ENCODE results near the gene SMAGP.
"Not testable (repeated sequence)": the region's sequence is repeated elsewhere in the genome, so short reads cannot be mapped to it uniquely, and the experiment has no call there.

Gene SMAGP, protein sequence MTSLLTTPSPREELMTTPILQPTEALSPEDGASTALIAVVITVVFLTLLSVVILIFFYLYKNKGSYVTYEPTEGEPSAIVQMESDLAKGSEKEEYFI

DNA sequence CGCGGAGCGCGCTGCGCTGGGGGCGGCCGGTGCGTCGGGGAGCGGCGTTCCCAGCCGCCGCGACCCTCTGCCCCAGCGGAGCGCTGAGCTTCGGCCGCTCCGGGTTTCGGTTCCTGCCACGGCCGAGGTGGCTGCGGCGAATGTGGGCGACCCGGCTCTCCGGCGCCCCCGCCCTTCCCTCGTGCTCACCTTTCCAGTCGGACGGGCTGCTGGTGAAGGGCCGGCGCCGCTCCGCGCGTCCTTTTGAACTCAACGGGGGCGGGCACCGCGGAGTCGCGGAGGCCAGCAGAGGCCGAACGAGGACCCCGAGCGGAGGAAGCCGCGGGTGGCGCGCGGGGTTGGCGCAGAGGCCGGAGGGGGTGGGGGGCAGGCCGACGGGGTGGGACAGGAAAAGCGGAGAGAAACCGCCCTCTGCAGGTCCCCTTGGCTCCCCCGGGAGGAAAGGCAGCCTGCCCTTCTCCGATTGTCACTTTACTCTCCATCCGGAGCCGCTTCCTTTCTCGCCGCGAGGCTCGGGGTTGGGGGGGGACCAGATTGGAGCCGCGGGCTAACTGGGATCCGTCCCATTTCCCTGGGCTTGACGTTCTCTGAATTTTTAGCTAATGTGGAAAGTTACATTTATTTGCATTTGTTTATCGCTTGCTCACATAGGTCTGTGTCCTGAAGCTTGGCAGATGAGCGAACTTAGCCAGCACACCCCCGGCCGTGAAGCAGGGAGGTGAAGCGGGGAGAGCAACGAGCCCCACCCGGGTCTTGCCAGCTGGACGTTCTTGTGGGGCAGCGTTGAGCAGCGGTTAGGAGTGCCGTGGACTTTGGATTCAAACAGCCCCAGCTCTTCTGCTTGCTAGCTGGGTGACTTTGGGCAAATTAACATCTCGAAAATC lies at the start of gene SMAGP:
Gene SMAGP (minus strand): TSS at position 349 of the 884 bp plus-strand sequence. CDS start 1,137 bp downstream, outside the sequence.
- in situ Hi-C loops (cut with MboI; ENCODE audit: low sequenced_read_pairs) = no loop called here

GRCh38 chr12:51318846-51319599 lies 48.8 kb upstream of the SMAGP start:
- in situ Hi-C loops (cut with MboI; ENCODE audit: low sequenced_read_pairs) = loop anchor here (25.0 kb wide), 1 partner anchor 807 kb away; the partner anchor contains the start of gene DIP2B

- in situ Hi-C loops (cut with MboI; ENCODE audit: low sequenced_read_pairs) = loop anchor here (25.0 kb wide), 1 partner anchor 806 kb away; the partner anchor contains the start of gene DIP2B
These were observed 48.0 kb upstream of the SMAGP start for GRCh38 chr12:51318057-51318806.

- in situ Hi-C loops (cut with MboI; ENCODE audit: low sequenced_read_pairs) = loop anchor here (25.0 kb wide), 1 partner anchor 799 kb away; the partner anchor contains the start of gene DIP2B
These were observed 41.2 kb upstream of the SMAGP start for GRCh38 chr12:51311389-51311788.

- in situ Hi-C loops (cut with MboI; ENCODE audit: low sequenced_read_pairs) = loop anchor here (25.0 kb wide), 1 partner anchor 796 kb away; the partner anchor contains the start of gene DIP2B
These were observed 37.7 kb upstream of the SMAGP start for GRCh38 chr12:51307655-51308593.

DNA sequence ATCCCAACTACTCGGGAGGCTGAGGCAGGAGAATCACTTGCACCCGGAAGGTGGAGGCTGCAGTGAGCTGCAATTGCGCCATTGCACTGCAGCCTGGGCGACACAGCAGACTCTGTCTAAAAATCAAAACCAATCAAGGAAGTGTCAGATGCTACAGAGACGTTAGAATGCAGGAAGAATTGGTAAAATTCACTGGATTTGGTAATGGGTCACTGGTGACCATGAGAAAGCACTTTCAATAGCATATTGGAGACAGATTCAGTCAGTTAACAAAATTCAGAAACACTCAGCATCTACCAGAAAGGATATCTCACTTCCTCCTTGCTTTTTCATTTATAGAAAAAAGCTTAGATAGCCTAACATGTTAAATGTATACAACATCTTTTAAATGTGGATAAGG lies 36.3 kb upstream of the SMAGP start:
- in situ Hi-C loops (cut with MboI; ENCODE audit: low sequenced_read_pairs) = loop anchor here (25.0 kb wide), 1 partner anchor 794 kb away; the partner anchor contains the start of gene DIP2B

- in situ Hi-C loops (cut with MboI; ENCODE audit: low sequenced_read_pairs) = loop anchor here (25.0 kb wide), 1 partner anchor 788 kb away; the partner anchor contains the start of gene DIP2B
These were observed 30.6 kb upstream of the SMAGP start for GRCh38 chr12:51300768-51301167.

DNA sequence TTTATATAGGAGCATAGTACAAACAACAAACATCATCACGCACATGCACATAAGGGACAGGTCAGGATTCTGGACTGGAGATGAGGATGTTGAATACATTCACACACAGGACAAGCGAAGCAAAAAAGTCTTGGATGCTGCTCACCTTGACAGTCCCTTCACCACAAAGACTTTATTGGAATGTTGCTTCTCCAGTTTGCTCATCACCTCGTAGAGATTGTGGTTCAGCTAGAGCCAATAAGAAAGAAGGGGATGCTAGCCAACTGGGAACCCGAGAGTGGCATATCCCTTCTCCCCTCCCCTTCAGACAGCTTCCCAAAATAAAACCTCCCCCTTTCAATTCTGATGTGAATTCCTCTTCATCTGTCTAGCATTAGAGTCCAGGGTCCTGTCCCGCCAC lies 25.4 kb upstream of the SMAGP start:
- in situ Hi-C loops (cut with MboI; ENCODE audit: low sequenced_read_pairs) = no loop called here

- in situ Hi-C loops (cut with MboI; ENCODE audit: low sequenced_read_pairs) = not testable (repeated sequence)
These were observed 23.9 kb upstream of the SMAGP start for GRCh38 chr12:51294097-51294496.

GRCh38 chr12:51293696-51294095 lies 23.5 kb upstream of the SMAGP start:
- in situ Hi-C loops (cut with MboI; ENCODE audit: low sequenced_read_pairs) = no loop called here

DNA sequence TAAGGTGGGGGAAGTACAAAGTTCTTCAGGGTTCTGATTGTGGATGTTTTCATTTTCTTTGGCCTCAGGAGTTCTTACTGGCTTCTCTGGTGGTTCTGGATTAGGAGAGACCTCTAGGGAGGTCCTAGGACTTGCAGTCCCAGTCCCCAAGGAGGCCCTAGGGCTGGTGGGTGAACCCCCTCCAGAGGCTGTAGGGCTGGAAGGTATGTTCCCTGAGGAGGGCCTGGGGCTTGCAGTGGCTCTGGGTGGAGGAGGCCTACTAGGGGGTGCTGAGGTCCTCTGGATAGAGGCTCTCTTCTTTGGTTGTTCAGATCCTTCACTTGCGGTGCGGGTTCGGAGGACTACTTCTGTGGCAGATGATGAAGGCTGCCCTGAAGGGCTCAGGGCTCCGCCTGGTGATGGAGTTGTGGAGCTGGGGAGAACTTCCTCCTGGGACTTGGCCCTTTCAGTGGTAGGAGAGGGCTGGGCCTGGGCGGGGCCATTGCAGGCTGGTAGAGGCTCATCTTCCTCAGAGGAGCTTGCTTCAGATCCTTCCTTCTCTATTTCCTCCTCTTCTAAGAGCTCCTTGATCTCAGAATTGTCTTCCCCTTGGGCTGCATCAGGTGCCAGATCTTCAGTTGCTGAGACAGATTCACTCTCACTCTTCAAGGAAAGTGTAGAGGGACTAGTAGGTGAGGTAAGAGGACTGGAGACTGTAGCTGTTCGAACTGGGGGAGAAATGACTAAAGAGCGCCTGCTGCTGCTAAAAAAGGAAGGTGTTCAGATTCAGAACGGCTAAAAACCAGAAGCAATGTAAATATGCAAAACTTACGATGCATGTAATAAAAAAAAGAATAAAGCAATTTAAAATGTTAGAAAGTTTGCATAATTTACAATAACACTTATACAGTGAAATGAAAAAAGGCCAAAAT lies 21.6 kb upstream of the SMAGP start:
- in situ Hi-C loops (cut with MboI; ENCODE audit: low sequenced_read_pairs) = not testable (repeated sequence)

DNA sequence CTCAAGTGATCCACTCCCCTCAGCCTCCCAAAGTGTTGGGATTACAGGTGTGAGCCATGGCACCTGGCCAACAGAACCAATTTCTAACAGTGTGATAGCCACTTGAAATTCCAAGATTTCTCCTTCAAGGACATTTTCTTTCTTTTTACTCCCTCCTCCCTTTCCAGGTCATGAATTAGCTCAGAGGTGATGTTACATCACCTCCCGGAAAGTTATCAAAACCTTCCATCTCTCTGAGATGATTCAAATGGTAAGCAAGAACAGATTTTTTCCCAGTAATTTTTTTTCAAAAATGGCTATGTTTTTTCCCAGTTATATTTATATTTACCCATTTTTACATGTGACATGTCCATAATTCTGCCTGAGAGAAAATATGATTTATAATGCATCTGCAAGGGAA lies 15.6 kb upstream of the SMAGP start:
- in situ Hi-C loops (cut with MboI; ENCODE audit: low sequenced_read_pairs) = no loop called here

- in situ Hi-C loops (cut with MboI; ENCODE audit: low sequenced_read_pairs) = no loop called here
These were observed 11.1 kb upstream of the SMAGP start for GRCh38 chr12:51281202-51281924.

DNA sequence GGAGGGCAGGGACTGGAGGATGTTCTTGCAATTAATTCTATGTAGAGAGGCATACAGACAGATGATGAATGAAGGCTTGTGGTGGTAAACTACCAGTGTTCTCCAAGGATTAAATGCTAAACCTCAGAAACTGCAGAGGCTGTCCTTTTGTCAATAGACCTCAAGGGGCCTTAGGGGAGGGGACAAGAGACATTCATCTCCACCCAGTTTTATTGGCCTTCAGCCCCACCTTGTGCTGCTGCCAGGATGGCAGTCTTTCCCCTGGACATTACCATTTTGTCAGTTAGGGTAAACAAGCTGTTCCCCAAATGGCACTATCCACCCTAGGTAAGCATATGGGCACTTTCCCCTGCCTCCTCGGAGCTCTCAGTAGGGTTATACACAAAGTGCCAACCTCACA lies 4.9 kb upstream of the SMAGP start:
- in situ Hi-C loops (cut with MboI; ENCODE audit: low sequenced_read_pairs) = no loop called here

- in situ Hi-C loops (cut with MboI; ENCODE audit: low sequenced_read_pairs) = not testable (repeated sequence)
These were observed 2.6 kb upstream of the SMAGP start for GRCh38 chr12:51272810-51273209.

- in situ Hi-C loops (cut with MboI; ENCODE audit: low sequenced_read_pairs) = no loop called here
These were observed 820 bp upstream of the SMAGP start for GRCh38 chr12:51270951-51271518.

Data from HL-60/S4 treated with retinoic acid at 250 ng/mL for 4 days and 3 days (cell line).